Measurements from ENCODE around the gene OR2H2. TPM values are rescaled to one million over a fixed set of nuclear protein-coding genes. Genes with fewer than 3 reads are reported as not detected.

Gene OR2H2
- total and polyA plus RNA-seq, 3 donors from 2014 or later, result 0.25 to 3.7 (median 0.63) TPM

- H3K27me3 ChIP-seq, result no peaks in the 10 kb centered on the region
- TF ChIP-seq POLR2A (IDR thresholded peaks at IDR 0.05), result no peak
- H3K27ac ChIP-seq, result no peak overlapping the region
- DNase-seq, result no peak
- H3K9me3 ChIP-seq, result no peaks in the 10 kb centered on the region
- H3K36me3 ChIP-seq (ENCODE audit: low read depth, missing control alignments), result no peaks in the 10 kb centered on the region
- WGBS, 2 donors, result 76 to 81% methylated on average over 9 of the region's 9 CpGs
- H3K4me1 ChIP-seq, result peaks cover 10% of the 10 kb centered on the region
- intact Hi-C loops (cut with DNase I; ENCODE audit: low total_unique reads), result no loop called here
- no peak overlapping the region for H3K4me3 ChIP-seq
Measured at GRCh38 chr6:29630315-29630714, 45.4 kb downstream of the OR2H2 start.

- intact Hi-C loops (cut with DNase I; ENCODE audit: low total_unique reads), result no loop called here
- Histone ChIP-seq H3K27me3 (no peaks in the 10 kb centered on the region), H3K9me3 (no peaks in the 10 kb centered on the region), H3K27ac (no peak overlapping the region), H3K4me3 (no peak overlapping the region), H3K36me3 (ENCODE audit: low read depth, missing control alignments) (no peaks in the 10 kb centered on the region), H3K4me1 (peaks cover 10% of the 10 kb centered on the region)
- DNase-seq, result no peak
- TF ChIP-seq CTCF (IDR thresholded peaks at IDR 0.05) (no peak), POLR2A (IDR thresholded peaks at IDR 0.05) (no peak)
- 46 to 54% methylated on average over 14 of the region's 14 CpGs for WGBS, 2 donors
Measured at GRCh38 chr6:29631209-29631810, 46.4 kb downstream of the OR2H2 start.

GRCh38 chr6:29631860-29632731, 47.2 kb downstream of the OR2H2 start:
- 3% methylated on average over 24 to 49 of the region's 53 CpGs for WGBS, 2 donors
- TF ChIP-seq CTCF (IDR thresholded peaks at IDR 0.05), result no peak
- TF ChIP-seq POLR2A (IDR thresholded peaks at IDR 0.05), result no peak
- peak overlapping the region; percentile 72 to 80 for H3K27ac ChIP-seq

DNA sequence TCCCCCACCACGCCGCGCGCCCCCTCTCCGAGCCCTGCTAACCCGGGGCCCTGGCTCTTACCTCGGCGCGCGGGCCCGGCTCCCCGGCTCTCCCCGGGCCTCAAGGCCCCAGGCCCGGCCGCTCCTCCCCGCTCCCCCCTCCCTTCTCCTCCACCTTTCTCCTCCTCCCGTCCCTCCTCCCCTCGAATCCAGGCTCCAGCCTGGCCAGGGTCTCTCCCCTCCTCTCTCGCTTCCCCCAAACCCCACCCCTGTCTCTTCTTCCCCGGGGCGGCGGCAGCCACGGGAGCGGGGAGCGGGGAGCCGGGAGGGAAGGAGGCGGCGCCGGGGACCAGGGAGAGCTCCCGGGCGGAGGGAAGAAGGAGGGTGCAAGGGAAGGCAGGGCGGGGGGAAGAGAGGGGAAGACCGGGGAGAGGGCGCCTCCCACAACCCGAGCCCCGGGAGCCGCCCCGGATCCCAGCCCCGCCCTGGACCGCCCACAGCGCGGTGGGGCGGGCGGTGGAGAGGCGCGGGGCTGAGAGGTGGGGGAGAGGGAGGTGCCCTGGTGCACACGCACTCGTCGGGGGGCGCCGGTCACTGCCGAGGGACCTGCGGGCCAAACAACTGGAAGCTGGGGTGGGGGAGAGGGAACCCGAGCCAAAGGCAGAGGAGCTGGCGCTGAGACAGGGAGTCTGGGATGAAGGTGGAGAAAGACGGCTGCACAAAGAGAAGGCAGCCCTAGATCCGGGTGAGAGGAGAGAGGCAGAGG, 48.0 kb downstream of the OR2H2 start, which contains the start of gene GABBR1:
GABBR1 (minus strand) TSS at position 395 of the 745 bp plus-strand sequence. CDS start 798 bp downstream, outside the sequence.
- WGBS, 2 donors, result 0 to 1% methylated on average over 36 to 44 of the region's 57 CpGs
- TF ChIP-seq CTCF (IDR thresholded peaks at IDR 0.05), result no peak
- no peak for TF ChIP-seq POLR2A (IDR thresholded peaks at IDR 0.05)
- no peaks in the 10 kb centered on the region for H3K36me3 ChIP-seq (ENCODE audit: low read depth, missing control alignments)
- peaks cover 10% of the 10 kb centered on the region for H3K4me1 ChIP-seq
- no peaks in the 10 kb centered on the region for H3K9me3 ChIP-seq
- intact Hi-C loops (cut with DNase I; ENCODE audit: low total_unique reads), result no loop called here
- peak within 1 kb of the TSS; percentile 72 to 84 for H3K4me3 ChIP-seq
- no peaks in the 10 kb centered on the region for H3K27me3 ChIP-seq
- H3K27ac ChIP-seq, result peak within 1 kb of the TSS; percentile 72 to 80
- DNase-seq, result peak; percentile 81

More at GRCh38 chr6:29631860-29632731, 47.2 kb downstream of the OR2H2 start:
- intact Hi-C loops (cut with DNase I; ENCODE audit: low total_unique reads), result no loop called here
- no peaks in the 10 kb centered on the region for H3K27me3 ChIP-seq
- peak overlapping the region; percentile 72 to 84 for H3K4me3 ChIP-seq
- peak; percentile 41 for DNase-seq
- no peaks in the 10 kb centered on the region for H3K36me3 ChIP-seq (ENCODE audit: low read depth, missing control alignments)
- peaks cover 10% of the 10 kb centered on the region for H3K4me1 ChIP-seq
- H3K9me3 ChIP-seq, result no peaks in the 10 kb centered on the region

DNA sequence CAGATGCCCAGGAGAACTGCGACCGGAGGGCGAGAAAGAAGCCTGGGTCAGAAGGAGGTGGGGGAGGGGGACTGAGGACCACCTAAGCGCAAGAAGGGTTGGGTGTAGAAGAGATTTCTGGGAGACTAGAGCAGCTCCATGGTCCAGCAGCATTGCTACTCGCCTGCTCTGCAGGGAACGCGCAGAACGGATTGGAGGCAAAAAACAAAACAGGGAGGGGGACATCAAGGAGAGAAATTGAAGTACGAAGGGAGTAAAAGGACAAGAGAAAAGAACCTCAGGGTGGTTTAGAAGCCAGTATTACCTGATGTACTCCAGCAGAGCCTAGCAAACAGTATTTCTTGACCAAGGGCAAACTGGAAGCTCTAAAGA, 48.6 kb downstream of the OR2H2 start:
- peak overlapping the region; percentile 72 to 84 for H3K4me3 ChIP-seq
- no peaks in the 10 kb centered on the region for H3K27me3 ChIP-seq
- no peak for DNase-seq
- intact Hi-C loops (cut with DNase I; ENCODE audit: low total_unique reads), result no loop called here
- H3K4me1 ChIP-seq, result peaks cover 10% of the 10 kb centered on the region
- H3K9me3 ChIP-seq, result no peaks in the 10 kb centered on the region
- no peaks in the 10 kb centered on the region for H3K36me3 ChIP-seq (ENCODE audit: low read depth, missing control alignments)
- 2 to 6% methylated on average over 9 of the region's 9 CpGs for WGBS, 2 donors
- peak overlapping the region; percentile 72 to 80 for H3K27ac ChIP-seq
- TF ChIP-seq POLR2A (IDR thresholded peaks at IDR 0.05), result no peak

Measured in testis (tissue), 3 donors.